ENCODE results near the gene ZNF839. TPM values are rescaled to one million over a fixed set of nuclear protein-coding genes. Genes with fewer than 3 reads are reported as not detected.

The ZNF839 gene
- total and polyA plus RNA-seq, 2 experiments from 2014 or later: 7.9 to 10.0 TPM

DNA sequence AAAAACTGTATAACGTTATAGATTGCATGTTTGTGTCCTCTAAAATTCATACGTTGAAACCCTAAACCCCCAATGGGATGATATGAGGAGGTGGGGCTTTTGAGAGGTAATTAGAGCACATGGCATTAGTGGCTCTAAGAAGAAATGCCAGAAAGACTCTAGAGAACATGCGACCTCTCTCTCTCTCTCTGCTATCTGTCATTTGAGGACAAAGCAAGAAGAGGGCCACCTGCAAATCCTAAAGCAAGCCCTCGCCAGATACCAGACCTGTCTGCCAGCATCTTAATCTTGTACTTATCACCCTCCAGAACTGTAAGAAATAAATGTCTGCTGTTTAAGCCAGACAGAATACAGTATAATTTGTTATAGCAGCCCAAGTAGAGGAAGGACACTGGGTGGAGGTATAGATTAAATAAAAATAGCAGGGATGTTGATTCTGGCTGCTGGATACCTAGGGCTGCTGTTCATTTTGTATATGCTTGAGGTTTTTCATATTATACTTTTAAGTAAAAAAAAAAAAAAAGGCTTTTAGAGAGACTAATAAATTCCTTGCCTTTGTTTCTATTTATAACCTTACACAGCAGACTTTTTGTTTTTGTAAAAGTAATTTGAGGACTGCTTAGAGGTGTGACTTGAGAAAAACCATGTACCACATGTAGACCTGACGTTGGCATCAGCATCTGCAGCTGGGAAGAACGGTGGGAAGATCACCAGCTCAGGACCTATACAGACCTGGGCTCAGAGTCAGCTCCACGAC lies 41.5 kb upstream of the ZNF839 start (continued):
- TF ChIP-seq, protein P1, sequence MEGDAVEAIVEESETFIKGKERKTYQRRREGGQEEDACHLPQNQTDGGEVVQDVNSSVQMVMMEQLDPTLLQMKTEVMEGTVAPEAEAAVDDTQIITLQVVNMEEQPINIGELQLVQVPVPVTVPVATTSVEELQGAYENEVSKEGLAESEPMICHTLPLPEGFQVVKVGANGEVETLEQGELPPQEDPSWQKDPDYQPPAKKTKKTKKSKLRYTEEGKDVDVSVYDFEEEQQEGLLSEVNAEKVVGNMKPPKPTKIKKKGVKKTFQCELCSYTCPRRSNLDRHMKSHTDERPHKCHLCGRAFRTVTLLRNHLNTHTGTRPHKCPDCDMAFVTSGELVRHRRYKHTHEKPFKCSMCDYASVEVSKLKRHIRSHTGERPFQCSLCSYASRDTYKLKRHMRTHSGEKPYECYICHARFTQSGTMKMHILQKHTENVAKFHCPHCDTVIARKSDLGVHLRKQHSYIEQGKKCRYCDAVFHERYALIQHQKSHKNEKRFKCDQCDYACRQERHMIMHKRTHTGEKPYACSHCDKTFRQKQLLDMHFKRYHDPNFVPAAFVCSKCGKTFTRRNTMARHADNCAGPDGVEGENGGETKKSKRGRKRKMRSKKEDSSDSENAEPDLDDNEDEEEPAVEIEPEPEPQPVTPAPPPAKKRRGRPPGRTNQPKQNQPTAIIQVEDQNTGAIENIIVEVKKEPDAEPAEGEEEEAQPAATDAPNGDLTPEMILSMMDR (conservative IDR thresholded peaks at IDR 0.05; ENCODE audit: low read depth in 2 of 2): no peak
- TF ChIP-seq, protein P2, sequence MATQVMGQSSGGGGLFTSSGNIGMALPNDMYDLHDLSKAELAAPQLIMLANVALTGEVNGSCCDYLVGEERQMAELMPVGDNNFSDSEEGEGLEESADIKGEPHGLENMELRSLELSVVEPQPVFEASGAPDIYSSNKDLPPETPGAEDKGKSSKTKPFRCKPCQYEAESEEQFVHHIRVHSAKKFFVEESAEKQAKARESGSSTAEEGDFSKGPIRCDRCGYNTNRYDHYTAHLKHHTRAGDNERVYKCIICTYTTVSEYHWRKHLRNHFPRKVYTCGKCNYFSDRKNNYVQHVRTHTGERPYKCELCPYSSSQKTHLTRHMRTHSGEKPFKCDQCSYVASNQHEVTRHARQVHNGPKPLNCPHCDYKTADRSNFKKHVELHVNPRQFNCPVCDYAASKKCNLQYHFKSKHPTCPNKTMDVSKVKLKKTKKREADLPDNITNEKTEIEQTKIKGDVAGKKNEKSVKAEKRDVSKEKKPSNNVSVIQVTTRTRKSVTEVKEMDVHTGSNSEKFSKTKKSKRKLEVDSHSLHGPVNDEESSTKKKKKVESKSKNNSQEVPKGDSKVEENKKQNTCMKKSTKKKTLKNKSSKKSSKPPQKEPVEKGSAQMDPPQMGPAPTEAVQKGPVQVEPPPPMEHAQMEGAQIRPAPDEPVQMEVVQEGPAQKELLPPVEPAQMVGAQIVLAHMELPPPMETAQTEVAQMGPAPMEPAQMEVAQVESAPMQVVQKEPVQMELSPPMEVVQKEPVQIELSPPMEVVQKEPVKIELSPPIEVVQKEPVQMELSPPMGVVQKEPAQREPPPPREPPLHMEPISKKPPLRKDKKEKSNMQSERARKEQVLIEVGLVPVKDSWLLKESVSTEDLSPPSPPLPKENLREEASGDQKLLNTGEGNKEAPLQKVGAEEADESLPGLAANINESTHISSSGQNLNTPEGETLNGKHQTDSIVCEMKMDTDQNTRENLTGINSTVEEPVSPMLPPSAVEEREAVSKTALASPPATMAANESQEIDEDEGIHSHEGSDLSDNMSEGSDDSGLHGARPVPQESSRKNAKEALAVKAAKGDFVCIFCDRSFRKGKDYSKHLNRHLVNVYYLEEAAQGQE (IDR thresholded peaks at IDR 0.05; ENCODE audit: unreplicated experiment): no peak
- no peak for TF ChIP-seq EZH2phosphoT487 (IDR thresholded peaks at IDR 0.05; ENCODE audit: unreplicated experiment)
- TF ChIP-seq ZNF114 (CRISPR knock-in tag; IDR thresholded peaks at IDR 0.05): no peak
- TF ChIP-seq EZH2 (IDR thresholded peaks at IDR 0.05; ENCODE audit: low read depth, unreplicated experiment): no peak
- no peak for TF ChIP-seq CREB1 (CRISPR knock-in tag; IDR thresholded peaks at IDR 0.05; ENCODE audit: low read depth)
- TF ChIP-seq NANOG (IDR thresholded peaks at IDR 0.05; ENCODE audit: borderline replicate concordance): no peak
- no peak for TF ChIP-seq ETS1 (IDR thresholded peaks at IDR 0.05)
- no peak for TF ChIP-seq ZNF331 (CRISPR knock-in tag; IDR thresholded peaks at IDR 0.05; ENCODE audit: low read depth)

DNA sequence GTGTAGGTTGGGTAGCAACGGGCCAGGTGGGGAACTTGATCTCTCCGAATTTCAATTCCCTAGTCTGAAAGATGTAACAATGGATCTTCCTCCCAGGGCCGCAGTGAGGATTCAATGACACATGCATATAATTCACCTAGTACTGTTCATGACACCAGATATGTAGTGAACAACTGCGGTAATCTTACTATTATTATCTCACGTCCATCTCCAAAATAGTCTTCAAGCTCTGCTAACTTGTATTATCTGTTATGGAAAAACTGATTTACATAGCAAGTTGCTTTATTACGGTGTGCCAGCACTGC lies 41.0 kb upstream of the ZNF839 start:
- no peak overlapping the region for H2AFZ ChIP-seq
- no peaks in the 10 kb centered on the region for H3K79me2 ChIP-seq (replicated peaks; ENCODE audit: insufficient read depth)
- H3K36me3 Mint-ChIP-seq (ENCODE audit: low read depth): no peaks in the 10 kb centered on the region
- H3K36me3 ChIP-seq (ENCODE audit: insufficient read depth): no peaks in the 10 kb centered on the region; the same call in 1 of the 2 replicates
- DNase-seq (ENCODE audit: low spot score) (no peak), ATAC-seq (no peak)
- no peaks in the 10 kb centered on the region for H3K9me2 ChIP-seq (ENCODE audit: insufficient read depth)
- no peak overlapping the region for H3K27ac Mint-ChIP-seq
- peaks cover 2% of the 10 kb centered on the region for H3K27me3 Mint-ChIP-seq (ENCODE audit: insufficient read depth, low read depth, poor library complexity)
- no peaks in the 10 kb centered on the region for H3K4me1 ChIP-seq (ENCODE audit: insufficient read depth)
- no peaks in the 10 kb centered on the region for H3F3A ChIP-seq (replicated peaks; ENCODE audit: low read depth)
- no peak overlapping the region for H3K4me3 ChIP-seq
- H3K4me2 ChIP-seq: no peak overlapping the region
- H3K27me3 ChIP-seq (ENCODE audit: insufficient read depth): no peaks in the 10 kb centered on the region
- no peaks in the 10 kb centered on the region; the same call in 2 of the 3 replicates for H3K4me1 Mint-ChIP-seq
- no peak overlapping the region for H3K27ac ChIP-seq (ENCODE audit: low read depth)
- peaks cover 9% of the 10 kb centered on the region; the same call in 2 of the 3 replicates for H3K9me3 Mint-ChIP-seq
- H3K4me3 Mint-ChIP-seq: no peak overlapping the region
- no peaks in the 10 kb centered on the region for H4K20me1 ChIP-seq (replicated peaks; ENCODE audit: insufficient read depth)
- TF ChIP-seq ZNF114 (CRISPR knock-in tag; IDR thresholded peaks at IDR 0.05) (no peak), POLR2AphosphoS5 (IDR thresholded peaks at IDR 0.05; ENCODE audit: low read depth) (no peak), ZNF462 (CRISPR knock-in tag; IDR thresholded peaks at IDR 0.05) (no peak), EZH2phosphoT487 (IDR thresholded peaks at IDR 0.05; ENCODE audit: unreplicated experiment) (no peak), ZNF331 (CRISPR knock-in tag; IDR thresholded peaks at IDR 0.05; ENCODE audit: low read depth) (no peak), STAT1 (IDR thresholded peaks at IDR 0.05; ENCODE audit: unreplicated experiment) (no peak)

Data from GM23338 (cell line).